HG03039 (cell line): ENCODE measurements around the gene SEMA3F.
"Not testable (repeated sequence)": the region's sequence is repeated elsewhere in the genome, so short reads cannot be mapped to it uniquely, and the experiment has no call there.

Experiments used
- ATAC-seq: cut with Tn5 transposase; IDR thresholded peaks from one replicate; pipeline ENCODE4 v1.9.1; 2021; ENCODE audit warnings: mild to moderate bottlenecking, moderate library complexity; ENCODE audit not compliant: unreplicated experiment

The SEMA3F gene

GRCh38 chr3:50207359-50208042 lies 52.4 kb downstream of the SEMA3F start:
- ATAC-seq = no peak

- ATAC-seq = no peak
Observed at GRCh38 chr3:50208677-50209344, 53.7 kb downstream of the SEMA3F start.

DNA sequence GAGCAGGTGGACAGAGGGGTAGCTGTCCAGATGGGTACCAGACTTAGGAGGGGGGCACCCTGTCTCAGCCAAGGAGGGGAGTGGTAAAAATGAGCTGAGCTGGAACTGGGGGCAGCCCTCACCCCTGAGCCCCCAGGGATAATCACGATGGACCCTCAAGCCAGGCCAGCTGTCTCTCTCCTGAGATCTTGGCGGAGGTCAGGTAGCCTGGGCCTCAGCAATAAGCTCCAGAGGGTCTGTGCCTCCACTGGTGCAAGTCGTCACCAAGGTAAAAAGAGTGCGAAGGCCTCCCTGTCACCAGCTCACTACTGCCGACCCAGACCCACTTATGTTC lies 55.0 kb downstream of the SEMA3F start:
- no peak for ATAC-seq

- ATAC-seq = no peak
Observed at GRCh38 chr3:50210510-50211367, 55.6 kb downstream of the SEMA3F start.

DNA sequence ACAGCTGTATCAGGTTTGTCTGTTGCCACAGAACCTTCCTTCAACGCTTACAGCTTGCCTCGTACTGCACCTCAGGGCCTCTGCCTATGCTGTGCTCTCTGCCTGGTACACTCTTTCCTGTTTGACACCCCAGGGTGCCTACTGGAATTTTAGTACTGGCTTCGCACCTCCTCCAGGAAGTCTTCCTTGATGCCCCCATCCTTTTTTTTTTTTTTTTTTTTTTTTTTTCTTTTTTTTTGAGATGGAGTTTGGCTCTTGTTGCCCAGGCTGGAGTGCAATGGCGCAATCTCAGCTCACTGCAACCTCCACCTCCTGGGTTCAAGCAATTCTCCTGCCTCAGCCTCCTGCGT lies 56.2 kb downstream of the SEMA3F start:
- ATAC-seq = not testable (repeated sequence)

- ATAC-seq = no peak
Observed at GRCh38 chr3:50211930-50212329, 56.8 kb downstream of the SEMA3F start.

GRCh38 chr3:50212502-50212901 lies 57.4 kb downstream of the SEMA3F start:
- ATAC-seq = no peak

DNA sequence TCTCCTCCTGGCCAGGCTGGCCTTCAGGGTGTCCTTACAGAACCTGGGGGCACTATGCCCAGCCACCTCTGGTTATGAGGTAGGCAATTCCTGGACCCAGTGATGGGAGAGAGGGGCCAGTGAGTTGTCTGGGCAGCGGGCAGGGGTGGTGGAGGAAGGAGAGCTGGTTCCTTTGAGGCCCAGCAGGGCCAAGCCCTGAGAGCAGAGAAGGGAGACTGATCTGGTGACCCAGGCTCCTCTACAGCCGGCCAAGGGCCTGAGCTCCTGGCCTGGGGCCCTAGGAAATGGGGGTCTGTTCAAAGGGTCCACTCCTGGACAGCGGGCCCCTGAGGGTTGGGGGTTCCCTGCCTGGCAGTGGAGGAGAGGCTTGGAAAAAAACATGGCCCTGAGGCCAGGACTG lies 57.8 kb downstream of the SEMA3F start:
- ATAC-seq = no peak

GRCh38 chr3:50213373-50213772 lies 58.2 kb downstream of the SEMA3F start:
- ATAC-seq = no peak

DNA sequence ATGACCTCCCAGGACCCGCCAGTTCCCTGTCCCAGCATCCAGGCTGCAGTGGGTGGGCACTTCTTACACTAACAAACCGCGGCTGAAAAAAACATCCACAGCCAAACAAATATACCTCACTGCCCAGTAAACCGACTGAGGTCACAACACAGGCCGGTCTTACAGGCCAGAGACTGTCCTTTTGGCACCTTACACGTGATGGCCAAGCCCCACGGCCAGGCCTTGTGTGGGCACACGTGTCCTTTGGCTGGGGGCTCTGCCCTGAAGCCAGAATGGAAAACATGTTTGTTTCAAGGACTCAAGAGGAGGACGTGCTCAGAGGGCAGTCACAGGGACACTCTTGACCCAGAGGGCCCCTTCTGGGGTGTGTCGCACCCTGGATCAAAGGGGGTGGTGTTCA lies 59.7 kb downstream of the SEMA3F start:
- no peak for ATAC-seq

GRCh38 chr3:50215529-50215928 lies 60.4 kb downstream of the SEMA3F start:
- no peak for ATAC-seq

DNA sequence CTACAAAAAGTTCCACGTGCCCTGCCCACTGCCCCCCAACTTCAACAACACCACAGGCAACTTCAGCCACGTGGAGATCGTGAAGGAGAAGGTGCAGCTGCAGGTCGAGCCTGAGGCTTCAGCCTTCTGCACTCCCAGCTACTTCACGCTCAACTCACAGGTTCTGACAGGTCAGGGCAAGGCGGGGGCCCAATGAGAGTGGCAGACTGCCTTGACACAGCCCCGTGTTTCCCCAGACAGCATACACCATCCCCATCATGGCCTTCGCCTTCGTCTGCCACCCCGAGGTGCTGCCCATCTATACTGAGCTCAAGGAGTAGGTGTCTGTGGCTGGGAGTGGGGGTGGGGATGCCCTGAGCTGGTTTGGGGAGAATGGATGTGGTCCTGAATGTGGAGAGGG lies 62.6 kb downstream of the SEMA3F start:
- ATAC-seq = no peak

GRCh38 chr3:50218448-50218847 lies 63.3 kb downstream of the SEMA3F start:
- ATAC-seq = no peak

- ATAC-seq = no peak
Observed at GRCh38 chr3:50219285-50219684, 64.2 kb downstream of the SEMA3F start.

DNA sequence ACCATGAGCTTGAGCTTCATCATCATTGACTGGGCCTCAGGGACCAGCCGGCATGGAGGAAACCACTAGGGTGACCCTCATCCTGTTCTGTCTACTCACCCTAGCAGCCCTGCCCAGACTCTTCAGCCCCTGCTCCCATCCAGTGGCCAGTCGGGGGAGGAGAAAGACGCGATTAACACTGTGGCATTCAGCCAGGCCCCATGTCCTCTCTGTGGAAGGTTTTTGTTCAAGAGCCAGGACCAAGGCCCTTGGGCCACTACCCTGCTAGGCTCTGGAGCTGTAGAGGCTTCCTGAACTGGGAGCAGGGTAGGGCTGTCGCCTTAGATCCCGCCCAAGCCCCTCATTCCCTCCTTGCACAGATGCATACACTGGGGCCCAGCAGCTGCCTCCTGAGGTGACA lies 65.0 kb downstream of the SEMA3F start:
- ATAC-seq = no peak

GRCh38 chr3:50221051-50221410 lies 65.9 kb downstream of the SEMA3F start:
- ATAC-seq = no peak

- no peak for ATAC-seq
Observed at GRCh38 chr3:50221411-50222168, 66.5 kb downstream of the SEMA3F start.

DNA sequence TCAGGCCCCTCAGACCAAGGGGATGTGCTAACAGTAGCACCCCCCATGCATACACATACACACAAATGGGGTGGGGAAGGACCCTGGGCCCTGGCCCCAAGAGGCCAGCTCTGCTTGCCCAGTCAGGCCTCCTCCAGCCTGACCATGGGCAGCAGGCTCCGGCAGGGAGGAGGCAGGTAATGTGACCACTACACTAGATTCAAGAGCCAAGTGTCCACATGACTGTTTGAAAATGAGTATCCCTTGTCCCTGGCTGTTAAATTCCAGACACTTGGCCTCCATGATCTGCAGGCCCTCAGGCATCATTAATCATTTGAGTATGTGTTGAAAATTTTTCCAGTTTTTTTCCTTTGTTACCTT lies 67.0 kb downstream of the SEMA3F start:
- no peak for ATAC-seq

DNA sequence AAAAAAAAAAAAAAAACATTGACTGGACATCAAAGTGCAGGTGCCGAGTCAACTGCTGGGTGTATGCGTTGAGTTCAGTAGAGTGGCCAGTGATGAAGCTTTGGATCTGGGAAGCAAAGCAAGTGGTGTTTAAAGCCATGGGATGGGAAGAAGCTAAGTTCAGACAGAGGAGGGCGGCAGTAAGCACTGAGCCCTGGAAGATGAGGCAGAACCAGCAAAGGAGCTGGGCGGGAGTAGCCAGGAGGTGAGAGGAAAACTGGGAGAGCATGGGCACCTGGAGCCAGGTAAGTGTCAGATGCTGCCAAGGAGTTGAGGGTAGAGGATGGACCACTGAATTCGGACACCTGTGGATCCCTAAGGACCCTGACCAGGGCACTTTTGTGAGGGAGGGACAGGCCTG lies 69.5 kb downstream of the SEMA3F start:
- ATAC-seq = no peak

DNA sequence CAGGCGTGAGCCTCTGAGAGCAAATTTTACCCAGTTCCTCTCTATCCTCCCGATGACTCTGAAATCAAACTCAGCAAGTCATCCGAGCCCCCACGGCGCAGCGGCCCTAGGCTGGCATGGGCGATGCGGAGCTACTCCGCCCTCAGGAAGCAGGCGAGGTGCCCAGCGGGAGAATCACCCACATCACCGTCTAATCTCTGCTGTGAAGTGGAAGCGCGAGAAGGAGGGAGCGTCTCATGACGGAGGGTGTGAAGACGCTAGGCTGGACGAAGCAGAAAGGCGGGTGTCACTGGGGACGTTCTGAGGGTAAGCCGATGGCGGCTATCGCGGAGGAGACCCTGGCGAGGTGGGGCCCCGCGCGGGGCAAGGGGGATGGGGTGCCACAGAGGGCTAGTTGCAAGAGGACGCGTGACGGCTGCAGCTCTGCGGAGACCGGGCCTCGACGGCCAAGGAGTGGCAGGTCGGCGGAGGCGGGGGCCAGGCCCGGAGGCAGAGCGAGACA lies 71.8 kb downstream of the SEMA3F start:
- ATAC-seq = peak; percentile 15
